Measurements from ENCODE around the gene ITIH5. TPM values are rescaled to one million over a fixed set of nuclear protein-coding genes. Genes with fewer than 3 reads are reported as not detected.

ITIH5 gene
- total RNA-seq, 1 experiment from 2014 or later, result not detected

GRCh38 chr10:7550013-7550412 lies 116.8 kb downstream of the ITIH5 start:
- H3K4me1 Mint-ChIP-seq (ENCODE audit: insufficient read depth, unreplicated experiment), result peaks cover 4% of the 10 kb centered on the region
- ChIA-PET POLR2A (no interaction called here), CTCF (interaction anchor here (0.6 kb wide), 1 partner anchor 1090 kb away, joined by 3 read pairs; no protein-coding TSS in a partner anchor)
- H3K4me3 Mint-ChIP-seq (ENCODE audit: unreplicated experiment), result no peak overlapping the region
- TF ChIP-seq, protein P1, sequence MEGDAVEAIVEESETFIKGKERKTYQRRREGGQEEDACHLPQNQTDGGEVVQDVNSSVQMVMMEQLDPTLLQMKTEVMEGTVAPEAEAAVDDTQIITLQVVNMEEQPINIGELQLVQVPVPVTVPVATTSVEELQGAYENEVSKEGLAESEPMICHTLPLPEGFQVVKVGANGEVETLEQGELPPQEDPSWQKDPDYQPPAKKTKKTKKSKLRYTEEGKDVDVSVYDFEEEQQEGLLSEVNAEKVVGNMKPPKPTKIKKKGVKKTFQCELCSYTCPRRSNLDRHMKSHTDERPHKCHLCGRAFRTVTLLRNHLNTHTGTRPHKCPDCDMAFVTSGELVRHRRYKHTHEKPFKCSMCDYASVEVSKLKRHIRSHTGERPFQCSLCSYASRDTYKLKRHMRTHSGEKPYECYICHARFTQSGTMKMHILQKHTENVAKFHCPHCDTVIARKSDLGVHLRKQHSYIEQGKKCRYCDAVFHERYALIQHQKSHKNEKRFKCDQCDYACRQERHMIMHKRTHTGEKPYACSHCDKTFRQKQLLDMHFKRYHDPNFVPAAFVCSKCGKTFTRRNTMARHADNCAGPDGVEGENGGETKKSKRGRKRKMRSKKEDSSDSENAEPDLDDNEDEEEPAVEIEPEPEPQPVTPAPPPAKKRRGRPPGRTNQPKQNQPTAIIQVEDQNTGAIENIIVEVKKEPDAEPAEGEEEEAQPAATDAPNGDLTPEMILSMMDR (IDR thresholded peaks at IDR 0.05; ENCODE audit: unreplicated experiment), result no peak
- intact Hi-C loops (cut with micrococcal nuclease), result no loop called here
- no peaks in the 10 kb centered on the region for H3K9me3 Mint-ChIP-seq (ENCODE audit: unreplicated experiment)
- BruUV-seq (replicated peaks), result no TSS peak
- no peak for DNase-seq (ENCODE audit: unreplicated experiment)
- no peak overlapping the region for H3K27ac Mint-ChIP-seq (ENCODE audit: low read depth, unreplicated experiment)
- H3K27me3 Mint-ChIP-seq (ENCODE audit: insufficient read depth, unreplicated experiment), result no peaks in the 10 kb centered on the region
- H3K36me3 Mint-ChIP-seq (ENCODE audit: insufficient read depth, unreplicated experiment), result no peaks in the 10 kb centered on the region

GRCh38 chr10:7547829-7548228 lies 118.9 kb downstream of the ITIH5 start:
- no peak overlapping the region for H3K4me3 Mint-ChIP-seq (ENCODE audit: unreplicated experiment)
- no peaks in the 10 kb centered on the region for H3K36me3 Mint-ChIP-seq (ENCODE audit: insufficient read depth, unreplicated experiment)
- no peak for DNase-seq (ENCODE audit: unreplicated experiment)
- ChIA-PET POLR2A (no interaction called here), CTCF (interaction anchor here (0.7 kb wide), 1 partner anchor 73 kb away, joined by 4 read pairs; no protein-coding TSS in a partner anchor)
- intact Hi-C loops (cut with micrococcal nuclease), result no loop called here
- no TSS peak for BruUV-seq (replicated peaks)
- TF ChIP-seq, protein P1 (IDR thresholded peaks at IDR 0.05; ENCODE audit: unreplicated experiment), result no peak
- no peaks in the 10 kb centered on the region for H3K27me3 Mint-ChIP-seq (ENCODE audit: insufficient read depth, unreplicated experiment)
- H3K9me3 Mint-ChIP-seq (ENCODE audit: unreplicated experiment), result no peaks in the 10 kb centered on the region
- H3K4me1 Mint-ChIP-seq (ENCODE audit: insufficient read depth, unreplicated experiment), result peaks cover 4% of the 10 kb centered on the region
- no peak overlapping the region for H3K27ac Mint-ChIP-seq (ENCODE audit: low read depth, unreplicated experiment)

DNA sequence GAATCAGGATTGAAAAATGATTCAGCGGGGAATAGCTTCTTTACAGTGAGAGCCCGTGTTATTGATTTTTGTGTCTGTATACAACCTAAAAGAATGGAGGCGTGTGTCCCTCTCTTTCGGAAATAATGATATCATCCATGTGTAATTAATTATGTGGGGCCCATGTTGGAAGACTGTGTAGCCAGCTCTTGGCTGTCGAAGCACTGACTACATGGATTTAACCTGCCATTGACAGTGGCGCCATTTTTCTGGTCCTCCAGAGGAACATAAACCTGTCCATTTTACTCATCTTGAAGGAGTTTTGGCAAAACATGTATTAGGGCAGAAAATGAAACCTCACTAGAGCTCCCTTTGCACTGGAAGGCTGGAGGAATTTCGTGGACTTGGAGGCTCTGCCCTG lies 119.6 kb downstream of the ITIH5 start:
- no peak for DNase-seq (ENCODE audit: unreplicated experiment)
- intact Hi-C loops (cut with micrococcal nuclease), result no loop called here
- ChIA-PET CTCF (interaction anchor here (0.7 kb wide), 1 partner anchor 74 kb away, joined by 4 read pairs; no protein-coding TSS in a partner anchor), POLR2A (no interaction called here)
- H3K27me3 Mint-ChIP-seq (ENCODE audit: insufficient read depth, unreplicated experiment), result no peaks in the 10 kb centered on the region
- no peak overlapping the region for H3K27ac Mint-ChIP-seq (ENCODE audit: low read depth, unreplicated experiment)
- H3K4me3 Mint-ChIP-seq (ENCODE audit: unreplicated experiment), result no peak overlapping the region
- H3K9me3 Mint-ChIP-seq (ENCODE audit: unreplicated experiment), result no peaks in the 10 kb centered on the region
- H3K4me1 Mint-ChIP-seq (ENCODE audit: insufficient read depth, unreplicated experiment), result peaks cover 4% of the 10 kb centered on the region
- no TSS peak for BruUV-seq (replicated peaks)
- H3K36me3 Mint-ChIP-seq (ENCODE audit: insufficient read depth, unreplicated experiment), result no peaks in the 10 kb centered on the region
- TF ChIP-seq, protein P1 (IDR thresholded peaks at IDR 0.05; ENCODE audit: unreplicated experiment), result no peak

GRCh38 chr10:7546385-7546967 lies 120.3 kb downstream of the ITIH5 start:
- DNase-seq (ENCODE audit: unreplicated experiment), result no peak
- intact Hi-C loops (cut with micrococcal nuclease), result no loop called here
- H3K36me3 Mint-ChIP-seq (ENCODE audit: insufficient read depth, unreplicated experiment), result no peaks in the 10 kb centered on the region
- no peak overlapping the region for H3K27ac Mint-ChIP-seq (ENCODE audit: low read depth, unreplicated experiment)
- no TSS peak for BruUV-seq (replicated peaks)
- CTCF ChIA-PET, result interaction anchor here (0.6 to 1.8 kb wide), 2 partner anchors 140 to 1786 kb away, joined by 3 to 7 read pairs; no protein-coding TSS in a partner anchor
- POLR2A ChIA-PET, result no interaction called here
- TF ChIP-seq, protein P1 (IDR thresholded peaks at IDR 0.05; ENCODE audit: unreplicated experiment), result no peak
- no peaks in the 10 kb centered on the region for H3K9me3 Mint-ChIP-seq (ENCODE audit: unreplicated experiment)
- H3K4me3 Mint-ChIP-seq (ENCODE audit: unreplicated experiment), result no peak overlapping the region
- no peaks in the 10 kb centered on the region for H3K27me3 Mint-ChIP-seq (ENCODE audit: insufficient read depth, unreplicated experiment)
- H3K4me1 Mint-ChIP-seq (ENCODE audit: insufficient read depth, unreplicated experiment), result peaks cover 4% of the 10 kb centered on the region
